ENCODE data around the gene NFATC1. TPM values are rescaled to one million over a fixed set of nuclear protein-coding genes. Genes with fewer than 3 reads are reported as not detected.

The NFATC1 gene
- total RNA-seq, 1 donor from 2014 or later: 16.6 TPM

DNA sequence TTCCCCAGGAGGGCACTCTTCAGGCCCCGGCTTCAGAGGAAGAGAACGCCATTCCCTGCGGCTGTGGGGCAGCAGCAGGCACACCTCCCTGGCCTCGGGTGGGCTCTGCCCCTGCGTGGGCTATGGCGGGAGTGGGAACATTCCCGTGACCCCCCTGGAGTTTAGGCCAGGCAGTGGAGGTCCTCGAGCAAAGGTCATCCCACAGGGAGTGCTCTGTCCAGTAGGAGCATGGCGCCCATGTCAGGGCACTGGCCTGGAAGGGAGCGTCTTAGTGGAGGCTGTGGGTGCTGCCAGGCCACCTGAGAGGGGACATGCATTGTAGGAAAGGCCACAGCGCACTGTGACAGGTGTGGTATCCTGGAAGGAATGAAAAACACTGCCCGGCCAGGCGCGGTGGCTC is 9.2 kb upstream of the NFATC1 start:
- TF ChIP-seq, protein P1, sequence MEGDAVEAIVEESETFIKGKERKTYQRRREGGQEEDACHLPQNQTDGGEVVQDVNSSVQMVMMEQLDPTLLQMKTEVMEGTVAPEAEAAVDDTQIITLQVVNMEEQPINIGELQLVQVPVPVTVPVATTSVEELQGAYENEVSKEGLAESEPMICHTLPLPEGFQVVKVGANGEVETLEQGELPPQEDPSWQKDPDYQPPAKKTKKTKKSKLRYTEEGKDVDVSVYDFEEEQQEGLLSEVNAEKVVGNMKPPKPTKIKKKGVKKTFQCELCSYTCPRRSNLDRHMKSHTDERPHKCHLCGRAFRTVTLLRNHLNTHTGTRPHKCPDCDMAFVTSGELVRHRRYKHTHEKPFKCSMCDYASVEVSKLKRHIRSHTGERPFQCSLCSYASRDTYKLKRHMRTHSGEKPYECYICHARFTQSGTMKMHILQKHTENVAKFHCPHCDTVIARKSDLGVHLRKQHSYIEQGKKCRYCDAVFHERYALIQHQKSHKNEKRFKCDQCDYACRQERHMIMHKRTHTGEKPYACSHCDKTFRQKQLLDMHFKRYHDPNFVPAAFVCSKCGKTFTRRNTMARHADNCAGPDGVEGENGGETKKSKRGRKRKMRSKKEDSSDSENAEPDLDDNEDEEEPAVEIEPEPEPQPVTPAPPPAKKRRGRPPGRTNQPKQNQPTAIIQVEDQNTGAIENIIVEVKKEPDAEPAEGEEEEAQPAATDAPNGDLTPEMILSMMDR (IDR thresholded peaks at IDR 0.05): no peak
- Histone ChIP-seq H3K27me3 (peaks cover 57% of the 10 kb centered on the region), H3K36me3 (no peaks in the 10 kb centered on the region), H3K9me3 (no peaks in the 10 kb centered on the region), H3K4me3 (no peak overlapping the region), H3K4me1 (no peaks in the 10 kb centered on the region), H3K27ac (no peak overlapping the region)
- intact Hi-C loops (cut with DNase I): no loop called here
- DNase-seq (no peak), ATAC-seq (no peak)

- H3K27me3 ChIP-seq: peaks cover 64% of the 10 kb centered on the region
- no peak overlapping the region for H3K27ac ChIP-seq
- TF ChIP-seq, protein P1 (IDR thresholded peaks at IDR 0.05): no peak
- ATAC-seq (no peak), DNase-seq (no peak)
- H3K9me3 ChIP-seq: no peaks in the 10 kb centered on the region
- no peak overlapping the region for H3K4me3 ChIP-seq
- H3K36me3 ChIP-seq: no peaks in the 10 kb centered on the region
- H3K4me1 ChIP-seq: no peaks in the 10 kb centered on the region
- intact Hi-C loops (cut with DNase I): no loop called here
Observed at GRCh38 chr18:79387214-79387613, 8.5 kb upstream of the NFATC1 start.

- H3K36me3 ChIP-seq: no peaks in the 10 kb centered on the region
- ATAC-seq: no peak
- H3K4me1 ChIP-seq: no peaks in the 10 kb centered on the region
- intact Hi-C loops (cut with DNase I): no loop called here
- no peaks in the 10 kb centered on the region for H3K9me3 ChIP-seq
- DNase-seq: no peak
- H3K4me3 ChIP-seq: no peak overlapping the region
- TF ChIP-seq, protein P1 (IDR thresholded peaks at IDR 0.05): no peak
- H3K27ac ChIP-seq: no peak overlapping the region
- H3K27me3 ChIP-seq: peaks cover 68% of the 10 kb centered on the region
Observed at GRCh38 chr18:79387615-79388014, 8.1 kb upstream of the NFATC1 start.

GRCh38 chr18:79388043-79388442 is 7.7 kb upstream of the NFATC1 start:
- peaks cover 70% of the 10 kb centered on the region for H3K27me3 ChIP-seq
- intact Hi-C loops (cut with DNase I): no loop called here

DNA sequence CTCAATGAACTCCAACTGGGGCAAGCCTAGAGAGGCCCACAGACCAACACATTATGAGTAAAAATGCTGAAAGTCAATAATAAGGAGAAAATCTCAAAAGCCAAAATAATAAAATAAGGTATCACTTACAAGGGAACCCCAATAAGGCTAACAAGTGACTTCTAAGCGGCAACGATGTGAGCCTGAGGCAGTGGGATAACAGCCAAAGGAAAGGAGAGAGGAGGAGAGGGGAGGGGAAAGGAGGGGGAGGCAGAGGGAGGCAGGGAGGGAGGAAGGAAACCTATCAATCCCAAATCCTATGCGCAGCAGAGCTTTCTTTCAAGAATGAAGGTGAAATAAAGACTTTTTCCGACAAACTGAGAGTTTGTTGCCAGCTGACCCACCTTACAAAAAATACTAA is 6.0 kb upstream of the NFATC1 start:
- DNase-seq (no peak), ATAC-seq (no peak)
- TF ChIP-seq, protein P1 (IDR thresholded peaks at IDR 0.05): no peak
- Histone ChIP-seq H3K27me3 (peaks cover 70% of the 10 kb centered on the region), H3K27ac (no peak overlapping the region), H3K9me3 (no peaks in the 10 kb centered on the region), H3K4me3 (no peak overlapping the region), H3K4me1 (peaks cover 12% of the 10 kb centered on the region), H3K36me3 (no peaks in the 10 kb centered on the region)
- intact Hi-C loops (cut with DNase I): no loop called here

More at GRCh38 chr18:79388043-79388442, 7.7 kb upstream of the NFATC1 start:
- TF ChIP-seq, protein P1 (IDR thresholded peaks at IDR 0.05): no peak
- Histone ChIP-seq H3K27ac (no peak overlapping the region), H3K4me1 (peaks cover 3% of the 10 kb centered on the region), H3K4me3 (no peak overlapping the region), H3K36me3 (no peaks in the 10 kb centered on the region), H3K9me3 (no peaks in the 10 kb centered on the region)
- DNase-seq (no peak), ATAC-seq (no peak)

DNA sequence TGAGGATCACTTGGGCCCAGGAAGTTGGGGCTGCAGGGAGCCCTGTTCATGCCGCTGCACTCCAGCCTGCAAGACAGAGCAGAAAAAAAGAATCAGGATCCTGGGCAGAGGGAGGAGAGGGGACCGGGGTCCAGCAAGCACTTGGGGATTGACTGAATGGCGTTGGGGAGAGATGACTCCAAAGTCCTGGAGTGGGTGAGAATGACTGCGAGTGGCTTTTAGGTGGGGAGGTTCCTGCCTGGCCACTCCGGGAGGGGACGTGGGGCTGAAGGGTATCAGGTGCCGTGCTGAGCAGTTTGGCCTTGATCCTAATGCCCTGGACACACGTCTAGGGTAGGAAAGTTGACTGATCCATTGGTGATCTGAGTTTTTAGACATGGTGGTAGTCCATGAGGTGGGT is 3.5 kb upstream of the NFATC1 start:
- Histone ChIP-seq H3K4me1 (peaks cover 24% of the 10 kb centered on the region), H3K27ac (no peak overlapping the region), H3K4me3 (no peak overlapping the region), H3K9me3 (no peaks in the 10 kb centered on the region), H3K36me3 (no peaks in the 10 kb centered on the region), H3K27me3 (peaks cover 54% of the 10 kb centered on the region)
- TF ChIP-seq, protein P1 (IDR thresholded peaks at IDR 0.05): no peak
- no peak for DNase-seq
- no peak for ATAC-seq
- intact Hi-C loops (cut with DNase I): no loop called here
